SHP77 treated with DMSO at 0.1 percent for 48 hours (cell line): ENCODE measurements around the gene NNT.
"Not testable (repeated sequence)": the region's sequence is repeated elsewhere in the genome, so short reads cannot be mapped to it uniquely, and the experiment has no call there.

Source experiments
- DNase-seq: peaks from one replicate; lab custom pipeline; 2025; lab: John Stamatoyannopoulos, UW

Gene NNT

GRCh38 chr5:43667379-43667778 is 64.4 kb downstream of the NNT start:
- DNase-seq, result not testable (repeated sequence)

GRCh38 chr5:43674536-43674935 is 71.6 kb downstream of the NNT start:
- DNase-seq, result no peak

- no peak for DNase-seq
Observed at GRCh38 chr5:43675357-43675756, 72.4 kb downstream of the NNT start.

- no peak for DNase-seq
Observed at GRCh38 chr5:43676083-43676840, 73.3 kb downstream of the NNT start.

- DNase-seq, result no peak
Observed at GRCh38 chr5:43677253-43677652, 74.3 kb downstream of the NNT start.

GRCh38 chr5:43679214-43679613 is 76.2 kb downstream of the NNT start:
- no peak for DNase-seq

GRCh38 chr5:43680286-43680685 is 77.3 kb downstream of the NNT start:
- no peak for DNase-seq

- no peak for DNase-seq
Observed at GRCh38 chr5:43683884-43684471, 81.0 kb downstream of the NNT start.

GRCh38 chr5:43685252-43685950 is 82.4 kb downstream of the NNT start:
- no peak for DNase-seq

- no peak for DNase-seq
Observed at GRCh38 chr5:43687275-43687674, 84.3 kb downstream of the NNT start.

GRCh38 chr5:43691275-43691674 is 88.3 kb downstream of the NNT start:
- no peak for DNase-seq

GRCh38 chr5:43691893-43692292 is 88.9 kb downstream of the NNT start:
- no peak for DNase-seq

GRCh38 chr5:43693411-43693810 is 90.4 kb downstream of the NNT start:
- no peak for DNase-seq

GRCh38 chr5:43694027-43694426 is 91.0 kb downstream of the NNT start:
- DNase-seq, result no peak

- DNase-seq, result not testable (repeated sequence)
Observed at GRCh38 chr5:43696444-43696843, 93.5 kb downstream of the NNT start.

GRCh38 chr5:43699910-43700309 is 96.9 kb downstream of the NNT start:
- DNase-seq, result no peak

- DNase-seq, result no peak
Observed at GRCh38 chr5:43700601-43701000, 97.6 kb downstream of the NNT start.

- DNase-seq, result no peak
Observed at GRCh38 chr5:43701227-43701626, 98.2 kb downstream of the NNT start.

GRCh38 chr5:43702293-43702692 is 99.3 kb downstream of the NNT start:
- no peak for DNase-seq

GRCh38 chr5:43702815-43703214 is 99.8 kb downstream of the NNT start:
- no peak for DNase-seq

- no peak for DNase-seq
Observed at GRCh38 chr5:43704243-43704642, 101.3 kb downstream of the NNT start.

- DNase-seq, result not testable (repeated sequence)
Observed at GRCh38 chr5:43706576-43706975, 103.6 kb downstream of the NNT start.

GRCh38 chr5:43711496-43711895 is 108.5 kb downstream of the NNT start:
- DNase-seq, result no peak
